ENCODE results near the gene RGS10.

GRCh38 chr10:119546009-119546408 is 3.5 kb upstream of the RGS10 start:
- no peak for TF ChIP-seq CTCF (IDR thresholded peaks at IDR 0.05 in 4 of 5, conservative IDR thresholded peaks at IDR 0.05 in 1 of 5)
- no peak for TF ChIP-seq POLR2A (IDR thresholded peaks at IDR 0.05)
